ENCODE results near the gene NDFIP2.

DNA sequence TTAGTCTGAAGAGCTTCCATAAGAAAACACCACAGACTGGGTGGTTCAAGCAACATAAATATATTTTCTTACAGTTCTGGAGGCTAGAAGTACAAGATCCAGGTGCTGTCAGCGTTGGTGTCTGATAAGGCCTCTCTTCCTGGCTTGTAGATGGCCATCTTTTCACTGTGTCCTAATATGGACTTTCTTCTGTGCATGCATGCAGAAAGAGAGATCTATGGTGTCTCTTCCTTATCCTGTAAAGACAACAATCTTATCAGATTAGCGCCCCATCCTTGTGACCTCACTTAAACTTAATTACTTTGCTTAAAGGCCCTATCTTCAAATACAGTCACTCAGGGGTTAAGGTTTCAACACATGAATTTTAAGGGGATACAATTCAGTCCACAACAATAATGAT lies 14.1 kb upstream of the NDFIP2 start:
- TF ChIP-seq CTCF (IDR thresholded peaks at IDR 0.05) (no peak), POLR2A (IDR thresholded peaks at IDR 0.05) (no peak)
